IPS DF 19.7 (cell line): ENCODE data around the gene KIF16B.

Experiments used
- DNase-seq: peaks from one replicate; pipeline ENCODE4 v3.0.0-alpha.2; 2013; ENCODE audit warnings: low read depth, low spot score

KIF16B gene

DNA sequence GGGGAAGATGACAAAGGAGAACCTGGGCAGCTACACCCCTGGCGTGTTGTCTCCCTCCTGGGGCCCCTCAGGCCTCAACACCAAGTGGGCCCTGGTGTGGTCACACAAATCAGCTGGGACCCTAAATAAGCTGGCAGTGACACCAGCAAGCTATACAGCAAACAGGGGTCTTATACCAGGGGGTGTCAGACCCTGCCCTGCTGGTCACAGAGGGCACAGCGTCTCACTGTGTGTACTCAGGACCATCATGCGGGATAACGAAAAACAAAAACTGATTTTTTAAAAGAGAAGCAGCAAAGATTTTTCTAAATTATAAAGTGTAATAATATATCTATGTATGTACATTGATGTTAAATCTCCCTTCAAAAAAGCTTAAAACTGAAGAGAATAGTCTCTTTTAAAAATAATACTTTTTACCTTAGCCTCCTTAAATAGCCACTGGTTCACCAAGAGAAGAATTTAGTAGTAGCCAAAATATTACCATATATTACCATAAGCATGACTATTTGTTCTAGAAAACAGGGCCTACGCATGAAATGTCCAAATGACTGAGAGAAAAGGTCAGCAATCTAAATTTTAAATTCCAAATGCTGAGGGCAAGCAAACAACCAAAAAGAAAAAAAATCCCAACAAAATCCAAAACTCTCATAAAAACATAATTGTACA, 220.4 kb downstream of the KIF16B start:
- DNase-seq, result no peak

DNA sequence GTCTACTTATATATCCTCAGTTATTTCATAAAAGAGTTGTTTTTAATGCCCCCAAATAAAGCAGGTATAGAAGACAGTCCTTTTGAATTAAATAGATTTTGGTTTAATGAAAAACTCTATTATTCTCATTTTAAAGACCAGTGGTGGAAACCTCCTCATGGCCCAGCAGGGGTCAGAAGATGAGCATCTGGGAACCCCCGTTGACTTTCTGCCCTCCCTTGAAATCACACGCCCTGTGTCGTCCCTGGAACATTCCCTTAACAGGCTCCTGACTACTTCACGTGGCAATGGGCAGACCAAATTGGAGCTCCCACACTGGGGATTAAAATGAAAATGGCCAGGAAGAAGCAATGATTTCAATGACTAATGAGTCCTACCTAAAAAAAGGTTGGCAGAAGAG, 220.9 kb downstream of the KIF16B start:
- no peak for DNase-seq

GRCh38 chr20:16351415-16351814, 221.8 kb downstream of the KIF16B start:
- no peak for DNase-seq

GRCh38 chr20:16350465-16350864, 222.8 kb downstream of the KIF16B start:
- DNase-seq, result no peak

- DNase-seq, result no peak
Observed at GRCh38 chr20:16349523-16350260, 223.6 kb downstream of the KIF16B start.

DNA sequence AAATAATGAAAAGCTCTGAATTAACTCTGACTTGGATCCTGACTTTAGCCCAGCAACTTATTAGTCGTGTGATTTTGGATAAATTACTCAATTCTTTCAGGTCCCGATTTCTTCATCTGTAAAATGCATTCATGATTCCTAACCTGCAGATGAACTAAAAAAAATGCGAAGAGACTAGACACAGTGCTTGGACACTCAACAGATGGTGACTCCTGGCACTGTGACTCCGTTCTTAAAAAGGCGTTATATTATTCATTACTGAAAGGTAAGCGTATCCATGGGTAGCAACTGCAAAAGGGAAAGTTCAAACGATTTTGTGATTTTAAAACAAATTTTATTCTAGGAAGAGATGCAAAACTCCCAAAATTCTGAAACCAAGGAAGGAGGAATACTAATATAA, 226.3 kb downstream of the KIF16B start:
- DNase-seq, result no peak

DNA sequence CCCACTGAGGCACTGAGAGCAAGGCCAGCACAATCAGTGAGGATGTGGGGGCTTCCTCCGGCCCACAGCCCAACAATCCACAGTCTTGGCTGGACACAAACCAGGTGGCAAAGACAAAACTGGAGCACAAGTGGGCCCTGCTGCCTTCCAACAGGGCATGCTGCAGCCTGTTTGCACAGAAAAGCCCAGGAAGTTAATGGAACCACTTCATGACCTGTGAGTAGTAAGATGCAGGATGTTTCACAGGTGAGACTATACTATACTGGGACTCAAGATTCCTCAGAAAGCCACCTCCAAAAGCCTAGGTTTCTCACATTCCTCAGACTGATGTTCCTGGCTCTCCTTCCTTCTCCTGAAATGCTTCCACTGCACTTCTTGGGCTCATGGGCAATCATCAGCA, 235.5 kb downstream of the KIF16B start:
- DNase-seq, result no peak

DNA sequence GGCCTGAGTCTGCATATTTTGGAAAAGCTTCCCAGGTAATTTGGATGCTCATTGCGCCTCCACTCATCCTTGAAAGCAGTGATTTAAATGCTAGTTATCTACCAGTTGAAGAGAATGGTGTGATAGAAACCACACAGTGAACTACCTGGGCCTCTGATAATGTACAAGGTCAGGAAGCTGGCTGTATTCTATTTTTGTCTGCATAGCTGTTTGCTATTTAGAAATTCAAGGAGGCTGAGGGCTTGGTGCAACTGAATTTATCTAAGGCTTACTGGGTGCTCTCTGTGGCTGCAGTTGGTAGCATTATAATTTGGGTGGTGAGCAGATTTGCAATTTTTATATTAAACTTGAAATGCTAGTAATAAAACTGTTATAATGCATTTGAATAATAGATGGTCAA, 245.6 kb downstream of the KIF16B start:
- no peak for DNase-seq

DNA sequence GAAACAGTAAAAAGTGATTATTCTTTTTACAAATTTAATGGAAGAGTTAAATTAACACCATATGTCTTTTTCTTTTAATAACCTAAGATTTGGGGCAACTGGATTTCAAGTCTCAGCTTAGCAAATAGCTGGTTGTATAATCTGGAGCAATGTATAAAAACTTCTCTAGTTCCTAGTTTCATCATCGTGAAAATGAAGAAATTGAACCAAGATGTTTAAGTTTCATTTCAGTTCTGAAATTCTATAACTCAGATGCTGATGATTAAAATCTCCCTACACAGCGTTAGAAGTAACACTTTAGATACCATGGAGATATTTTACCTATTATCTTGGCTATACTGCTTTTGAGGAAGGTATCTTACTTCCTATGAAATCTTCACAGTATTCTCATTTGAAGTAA, 252.0 kb downstream of the KIF16B start:
- DNase-seq, result no peak

DNA sequence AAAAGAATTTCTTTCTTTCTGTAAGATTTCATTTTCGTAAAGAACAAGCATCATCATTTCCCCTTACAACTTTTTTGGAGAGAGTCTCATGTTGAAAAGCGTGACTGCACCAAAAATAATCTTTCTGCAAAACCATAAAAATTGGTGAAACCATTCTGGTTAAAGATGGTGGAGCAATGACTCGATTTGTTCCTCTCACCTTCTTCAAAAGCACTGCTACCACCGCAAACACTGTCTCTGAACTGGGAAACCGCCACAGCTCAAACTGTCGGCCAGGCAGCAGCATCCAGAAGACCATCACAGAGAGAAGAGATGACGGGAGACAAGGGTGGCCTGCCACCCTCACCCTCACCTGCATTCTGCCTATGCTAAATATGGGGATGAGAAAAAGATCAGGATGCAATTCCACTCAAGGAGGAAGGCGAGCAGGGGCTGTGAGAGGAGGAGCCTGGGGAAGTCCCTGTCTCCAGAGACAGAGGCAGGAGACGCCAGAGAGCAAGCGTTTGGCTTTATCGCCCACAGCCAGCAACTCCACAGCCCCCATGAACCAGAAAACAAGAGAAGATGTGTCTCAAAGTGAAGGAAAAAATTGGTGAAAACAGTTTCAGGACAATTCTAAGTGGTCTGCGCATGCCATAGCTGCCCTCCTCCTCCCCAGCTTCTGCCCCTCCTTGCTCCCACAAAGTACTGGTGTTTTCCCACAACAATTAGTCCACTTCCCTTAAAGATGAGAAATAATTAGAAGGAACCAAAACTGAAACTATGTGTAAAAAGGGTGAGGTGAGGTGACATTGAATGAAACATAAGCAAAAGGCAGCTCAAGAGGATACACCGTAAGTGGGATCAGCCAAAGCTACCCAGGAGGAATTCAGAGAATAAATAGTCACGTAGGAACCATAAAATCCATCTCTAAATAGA, 255.5 kb downstream of the KIF16B start:
- no peak for DNase-seq

DNA sequence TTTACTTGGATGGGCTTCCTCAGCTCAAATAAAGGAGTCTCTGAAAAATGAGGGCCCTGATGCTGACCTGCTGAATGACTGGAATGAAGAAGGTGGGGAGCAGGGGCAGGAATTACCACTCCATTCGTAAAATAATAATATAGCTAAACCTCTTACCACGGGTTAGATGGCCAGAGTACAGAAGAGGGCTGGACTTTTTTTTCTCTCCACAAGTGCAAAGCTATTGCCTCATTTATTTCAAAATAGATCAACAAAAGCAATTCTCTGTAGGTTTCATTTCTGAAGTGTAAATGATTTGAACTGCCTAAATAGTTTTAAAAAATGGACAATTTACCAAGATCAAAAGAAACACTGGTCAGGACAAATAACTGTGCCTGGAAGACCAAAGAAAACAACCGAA, 256.7 kb downstream of the KIF16B start:
- DNase-seq, result no peak

DNA sequence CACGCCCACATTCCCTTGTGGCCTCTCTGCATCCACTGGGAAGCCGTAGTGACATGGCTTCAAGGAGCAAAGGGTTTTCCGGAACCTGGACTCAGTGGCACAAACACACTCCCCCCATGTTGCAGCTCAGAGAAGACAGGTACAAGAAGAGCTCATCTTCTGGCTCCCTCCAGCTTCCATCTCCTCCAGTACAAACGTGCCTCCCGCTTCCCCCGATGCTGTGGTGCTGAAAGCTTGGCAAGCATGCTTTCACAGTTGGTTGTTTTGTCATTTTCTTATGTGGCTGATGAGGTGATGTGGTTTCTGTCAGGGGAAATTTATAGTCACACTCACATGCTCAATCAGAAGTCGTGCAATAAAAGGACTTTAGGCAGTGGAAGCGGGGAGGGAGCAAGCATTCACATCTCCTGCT, 258.5 kb downstream of the KIF16B start:
- no peak for DNase-seq

DNA sequence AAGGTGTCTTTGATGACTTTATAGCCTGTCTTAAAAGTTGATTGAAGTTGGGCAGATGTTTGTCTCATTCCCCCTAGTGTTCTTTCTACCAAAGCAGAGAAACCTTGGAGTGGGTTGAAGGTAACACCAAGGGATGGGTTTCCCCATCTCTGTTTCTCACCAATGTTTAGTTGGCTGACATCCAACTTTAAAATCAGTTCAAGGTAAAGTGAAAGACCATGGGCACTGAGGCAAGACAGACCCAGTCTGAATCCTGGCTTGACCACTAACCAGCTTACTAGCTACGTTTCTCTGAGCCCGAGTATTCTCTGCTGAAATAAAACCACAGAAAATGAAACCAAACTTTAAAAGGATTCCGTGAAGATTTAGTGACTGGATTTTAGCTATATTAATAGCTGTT, 258.9 kb downstream of the KIF16B start:
- DNase-seq, result no peak

DNA sequence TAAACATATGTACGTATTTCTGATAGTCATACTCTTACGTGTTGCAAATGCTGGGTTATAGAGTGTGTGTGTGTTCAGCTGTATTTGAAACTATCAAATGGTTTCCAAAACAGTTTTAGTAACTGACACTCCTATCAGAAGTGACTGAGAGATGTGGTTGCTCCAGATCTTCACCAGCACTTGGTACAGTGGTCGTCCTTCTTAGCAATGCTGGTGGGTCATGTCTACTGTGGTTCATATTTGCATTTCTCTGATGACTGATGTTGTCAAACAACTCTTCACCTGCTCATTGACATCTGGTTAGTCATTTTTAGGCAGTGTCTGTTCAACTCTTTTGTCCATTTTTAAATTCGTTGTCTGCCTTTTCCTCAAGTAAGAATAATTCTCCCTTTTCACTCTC, 259.3 kb downstream of the KIF16B start:
- DNase-seq, result no peak

GRCh38 chr20:16312998-16313397, 260.2 kb downstream of the KIF16B start:
- DNase-seq, result no peak

GRCh38 chr20:16311756-16312155, 261.5 kb downstream of the KIF16B start:
- no peak for DNase-seq

- DNase-seq, result no peak
Observed at GRCh38 chr20:16308754-16309153, 264.5 kb downstream of the KIF16B start.

DNA sequence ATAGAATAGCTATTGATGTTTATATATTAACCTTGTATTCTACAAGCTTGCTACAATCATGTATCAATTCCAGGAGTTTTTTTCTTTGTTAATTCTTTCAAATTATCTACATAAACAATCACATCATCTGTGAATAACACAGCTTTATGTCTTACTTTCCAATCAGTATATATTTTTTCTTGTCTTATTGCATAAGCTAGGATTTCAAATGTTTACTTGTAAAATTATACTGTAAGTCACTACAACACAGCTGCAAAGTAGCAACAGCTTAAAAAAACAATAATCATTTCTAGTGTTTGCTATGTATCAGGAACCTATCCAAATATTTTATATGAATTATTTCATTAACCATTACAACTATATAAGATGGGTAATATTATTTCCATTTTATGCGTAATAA, 270.4 kb downstream of the KIF16B start:
- DNase-seq, result no peak

DNA sequence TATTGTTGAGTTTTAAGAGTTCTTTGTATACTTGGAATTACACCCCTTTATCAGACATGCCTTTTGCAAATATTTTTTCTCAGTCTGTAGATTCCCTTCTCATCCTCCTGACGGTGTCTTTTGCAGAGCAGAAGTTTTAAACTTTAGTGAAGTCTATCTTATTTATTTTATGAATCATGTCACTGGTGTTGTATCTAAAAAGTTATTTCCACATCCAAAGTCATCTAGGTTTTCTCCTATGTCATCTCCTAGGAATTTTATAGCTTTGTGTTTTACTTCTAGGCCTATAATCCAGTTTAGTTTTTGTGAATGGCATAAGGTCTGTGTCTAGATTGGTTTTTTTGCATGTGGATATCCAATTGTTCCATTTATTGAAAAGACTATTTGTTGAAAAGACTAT, 271.3 kb downstream of the KIF16B start:
- no peak for DNase-seq

GRCh38 chr20:16299897-16300296, 273.4 kb downstream of the KIF16B start:
- DNase-seq, result no peak

GRCh38 chr20:16296931-16297330, 276.3 kb downstream of the KIF16B start:
- DNase-seq, result no peak

DNA sequence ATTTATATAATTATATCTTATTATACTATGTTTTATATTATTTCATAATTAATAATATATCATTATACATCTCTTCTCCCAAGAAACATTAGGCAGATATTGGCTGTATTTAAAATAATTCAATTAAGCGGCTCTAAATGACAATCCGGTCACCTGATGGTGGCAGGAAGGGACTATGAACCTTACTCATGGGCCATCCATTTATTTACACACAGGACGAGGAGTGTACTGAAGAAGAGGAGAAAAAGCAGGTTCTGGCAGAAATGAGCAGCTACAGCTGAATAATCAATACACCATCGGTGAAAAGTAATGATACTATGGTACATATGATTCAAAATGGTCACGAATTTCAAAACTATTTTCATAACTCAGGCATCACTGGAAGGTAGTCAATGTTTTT, 277.7 kb downstream of the KIF16B start:
- no peak for DNase-seq
